HG03103 (cell line): ENCODE results near the gene STIP1.

Source experiments
- ATAC-seq: cut with Tn5 transposase; IDR thresholded peaks from one replicate; pipeline ENCODE4 v1.9.1; 2021; ENCODE audit warnings: low read depth; ENCODE audit not compliant: unreplicated experiment

STIP1 gene

DNA sequence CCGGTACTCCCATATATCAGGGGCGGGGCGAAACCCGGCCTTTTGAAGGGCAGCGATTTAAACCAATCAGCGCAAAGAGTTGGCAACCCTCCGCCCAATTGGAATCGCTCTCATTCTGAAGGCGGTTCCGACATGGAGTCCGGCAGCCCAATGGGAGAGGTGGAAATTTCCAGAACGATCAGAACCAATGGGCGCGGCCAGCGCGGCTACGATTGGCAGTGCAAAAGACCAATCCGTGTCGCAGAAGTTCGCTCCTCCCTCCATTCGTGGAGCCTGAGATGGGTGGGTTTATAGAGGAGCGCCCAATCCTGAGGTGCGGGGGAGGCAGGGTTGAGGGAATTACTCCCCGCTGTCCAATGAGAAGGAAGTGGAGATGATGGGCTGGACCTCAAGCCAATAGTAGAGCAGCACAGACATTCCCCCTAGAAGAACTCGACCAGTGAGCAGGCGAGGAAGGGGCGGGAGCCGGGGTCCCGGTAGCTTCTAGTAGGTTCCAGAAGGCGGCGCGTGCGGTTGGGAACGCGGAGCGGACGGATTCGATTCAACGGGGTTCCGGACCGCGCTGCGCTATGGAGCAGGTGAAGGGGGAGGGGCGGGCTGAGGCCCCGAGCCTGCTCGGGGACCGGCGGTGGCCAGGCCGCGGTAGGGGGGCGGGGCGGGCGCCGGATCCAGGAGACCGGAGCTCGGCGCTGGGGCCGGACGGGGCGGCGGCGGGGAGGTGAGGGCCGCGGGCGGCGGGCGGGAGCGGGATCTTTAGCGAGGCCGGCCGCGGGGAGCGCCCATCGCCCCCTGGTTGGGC, at the start of gene STIP1:
TSS of gene STIP1 (plus strand) at position 479 of the 799 bp plus-strand sequence. CDS start at position 570, 91 bp downstream.
- peak; percentile 75 for ATAC-seq

DNA sequence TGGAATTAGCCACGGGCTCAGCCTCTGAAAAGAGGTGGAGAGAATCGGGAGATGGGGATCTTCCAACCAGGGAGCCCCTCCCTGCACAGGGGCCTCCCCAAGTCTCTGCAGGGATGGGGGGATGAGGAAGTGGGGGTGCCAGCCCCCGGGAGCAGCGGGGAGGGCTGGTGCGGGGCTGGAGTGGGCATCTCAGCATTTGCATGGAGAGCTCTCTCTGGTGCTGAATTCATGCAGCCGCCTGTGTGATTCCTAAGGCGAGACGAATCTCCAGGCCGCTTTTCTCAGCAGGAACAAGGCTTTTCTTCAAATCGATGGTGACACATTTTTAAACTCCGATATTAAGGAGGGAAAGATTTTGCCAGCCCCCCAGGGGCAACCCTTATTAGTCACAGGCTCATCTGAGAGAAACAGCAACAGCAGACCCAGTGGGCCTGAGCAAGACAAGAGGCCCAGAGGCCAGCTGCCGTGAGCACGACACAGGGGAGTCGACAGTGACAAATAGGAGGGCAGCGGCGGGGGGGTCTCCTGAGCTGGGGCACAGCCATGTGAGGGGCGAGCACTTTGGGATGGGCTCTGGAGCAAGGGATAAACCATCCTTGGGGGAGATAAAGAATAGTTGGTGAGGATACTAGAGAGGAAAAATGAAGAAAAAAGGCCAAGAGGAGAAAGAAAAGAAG, 49.1 kb upstream of the STIP1 start:
- no peak for ATAC-seq

DNA sequence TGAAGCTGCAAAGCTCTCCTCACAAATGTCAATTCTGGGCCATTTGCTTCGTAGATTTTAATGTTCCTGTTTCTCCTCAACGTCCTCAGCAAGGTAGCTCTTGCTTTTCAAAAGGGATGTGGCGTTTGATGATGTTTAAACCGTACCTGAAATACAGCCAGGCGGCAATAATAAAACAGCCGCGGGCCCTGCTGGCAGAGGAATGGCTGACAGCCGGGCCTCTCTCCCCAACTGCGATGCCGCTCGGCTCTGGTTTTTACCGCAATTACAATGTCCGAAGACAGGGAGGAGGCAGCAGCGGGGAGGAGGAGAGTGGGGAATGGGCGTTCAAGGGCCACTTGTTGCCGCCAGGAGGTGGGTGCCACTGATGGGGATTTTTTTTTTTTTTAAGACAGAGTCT, 47.6 kb upstream of the STIP1 start:
- ATAC-seq: no peak

DNA sequence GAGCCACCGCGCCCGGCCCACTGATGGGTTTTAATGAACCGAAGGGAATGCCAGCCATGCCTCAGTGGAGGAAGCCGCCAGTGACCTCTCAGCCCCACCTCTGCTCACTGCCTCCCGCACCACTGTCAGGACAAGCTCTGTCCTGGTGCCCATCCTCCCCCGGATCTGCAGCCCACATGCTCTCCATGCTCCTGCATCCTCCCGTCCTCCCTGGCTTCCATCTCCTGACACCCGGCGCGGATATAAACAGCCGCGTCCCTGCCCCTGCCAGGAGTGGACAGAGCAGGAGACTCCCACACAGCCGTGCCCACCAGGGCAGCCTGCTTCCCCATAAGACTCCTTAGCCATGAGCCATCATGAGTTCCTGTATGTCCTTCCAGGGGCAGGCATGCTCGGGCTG, 46.9 kb upstream of the STIP1 start:
- no peak for ATAC-seq

DNA sequence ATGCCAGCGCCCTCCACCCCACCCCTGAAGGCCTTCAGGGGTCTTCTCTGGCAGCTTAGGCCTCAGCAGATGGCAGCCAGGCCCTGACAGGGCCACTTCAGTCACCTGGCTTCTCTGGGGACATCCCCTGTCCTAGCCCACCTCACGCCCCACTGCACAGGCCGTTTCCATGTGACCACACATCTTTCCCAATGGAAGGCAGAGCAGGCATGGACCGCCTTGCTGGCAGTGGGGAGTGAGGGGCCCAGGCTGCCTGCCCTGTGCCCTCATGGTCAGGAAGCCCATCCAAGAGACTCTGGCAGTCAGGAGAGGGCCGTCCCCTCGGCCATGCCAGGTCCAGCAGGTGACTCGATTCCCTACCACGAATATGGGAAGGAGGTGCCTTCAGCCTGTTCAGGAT, 45.9 kb upstream of the STIP1 start:
- ATAC-seq: no peak

DNA sequence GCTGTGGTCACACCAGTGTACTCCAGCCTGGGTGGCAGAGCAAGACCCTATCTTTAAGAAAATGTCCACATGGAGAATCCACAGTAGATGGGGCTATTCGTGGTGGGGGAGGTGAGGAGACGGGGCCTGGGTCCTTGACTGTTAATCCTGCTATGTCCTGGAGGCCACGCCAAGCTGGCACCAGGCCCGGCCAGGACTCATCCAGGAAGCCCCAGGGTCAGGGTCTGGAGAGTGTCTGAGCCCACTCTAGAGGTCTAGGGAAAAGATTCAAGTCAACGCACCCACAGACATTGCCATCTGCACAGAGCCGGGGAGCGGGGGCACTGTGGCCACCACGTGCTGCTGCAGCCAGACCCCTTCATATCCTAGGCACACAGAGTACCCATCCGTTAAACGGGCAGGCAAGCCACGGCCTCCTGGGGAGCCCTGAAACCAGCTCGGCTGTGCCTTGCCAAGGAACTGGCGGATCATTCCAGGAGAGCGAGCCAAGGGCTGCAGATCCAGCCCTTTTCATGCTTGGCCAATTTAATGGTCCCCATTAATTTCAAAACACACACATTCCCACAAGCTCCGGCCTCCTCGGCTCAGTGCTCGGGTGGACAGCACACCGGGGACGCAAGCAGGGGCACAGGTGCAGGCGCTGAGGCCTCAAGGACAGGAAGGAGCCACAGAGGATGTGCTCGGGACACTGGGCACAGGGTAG, 44.7 kb upstream of the STIP1 start:
- no peak for ATAC-seq

DNA sequence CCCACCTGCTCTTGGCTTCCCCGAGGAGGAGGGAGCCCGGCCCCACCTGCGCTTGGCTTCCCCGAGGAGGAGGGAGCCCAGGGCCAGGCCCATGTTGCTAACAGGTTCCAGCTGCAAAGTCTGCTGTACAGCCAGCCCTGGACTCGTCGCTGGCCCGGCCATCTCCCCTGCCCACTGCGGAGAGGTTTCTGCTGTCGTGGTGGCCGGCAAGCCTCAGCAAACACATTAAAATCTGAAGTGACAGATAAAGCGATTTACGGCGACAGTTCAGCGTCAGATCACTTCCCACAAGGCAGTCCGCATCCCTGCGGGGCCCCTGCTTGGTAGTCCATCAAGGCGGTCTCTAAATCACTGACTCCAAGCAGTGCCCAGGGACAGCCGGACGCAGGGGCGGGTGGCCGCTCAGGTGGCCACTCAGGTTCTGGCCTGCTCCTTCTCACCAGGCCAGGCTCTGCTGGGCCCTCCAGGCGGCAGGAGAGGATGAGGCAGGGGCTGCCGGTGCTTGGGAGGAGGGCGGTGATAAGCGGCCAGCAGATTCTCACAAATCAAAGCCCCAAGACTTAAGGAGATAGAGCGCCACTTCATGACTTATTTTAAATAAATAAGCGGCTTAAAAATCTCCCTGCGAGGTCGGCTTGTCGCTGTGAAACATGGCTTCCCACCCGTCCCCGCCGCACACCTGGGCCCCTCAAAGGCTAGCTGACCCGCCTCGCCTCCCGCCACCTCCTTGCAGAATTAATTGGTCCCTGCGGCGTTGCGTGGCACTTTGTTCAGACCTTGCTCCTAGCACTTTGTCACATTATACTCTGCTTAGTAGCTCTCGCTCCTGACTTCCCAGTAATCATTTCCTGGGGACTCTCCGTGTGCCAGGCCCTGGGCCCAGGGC, 41.1 kb upstream of the STIP1 start:
- ATAC-seq: no peak

DNA sequence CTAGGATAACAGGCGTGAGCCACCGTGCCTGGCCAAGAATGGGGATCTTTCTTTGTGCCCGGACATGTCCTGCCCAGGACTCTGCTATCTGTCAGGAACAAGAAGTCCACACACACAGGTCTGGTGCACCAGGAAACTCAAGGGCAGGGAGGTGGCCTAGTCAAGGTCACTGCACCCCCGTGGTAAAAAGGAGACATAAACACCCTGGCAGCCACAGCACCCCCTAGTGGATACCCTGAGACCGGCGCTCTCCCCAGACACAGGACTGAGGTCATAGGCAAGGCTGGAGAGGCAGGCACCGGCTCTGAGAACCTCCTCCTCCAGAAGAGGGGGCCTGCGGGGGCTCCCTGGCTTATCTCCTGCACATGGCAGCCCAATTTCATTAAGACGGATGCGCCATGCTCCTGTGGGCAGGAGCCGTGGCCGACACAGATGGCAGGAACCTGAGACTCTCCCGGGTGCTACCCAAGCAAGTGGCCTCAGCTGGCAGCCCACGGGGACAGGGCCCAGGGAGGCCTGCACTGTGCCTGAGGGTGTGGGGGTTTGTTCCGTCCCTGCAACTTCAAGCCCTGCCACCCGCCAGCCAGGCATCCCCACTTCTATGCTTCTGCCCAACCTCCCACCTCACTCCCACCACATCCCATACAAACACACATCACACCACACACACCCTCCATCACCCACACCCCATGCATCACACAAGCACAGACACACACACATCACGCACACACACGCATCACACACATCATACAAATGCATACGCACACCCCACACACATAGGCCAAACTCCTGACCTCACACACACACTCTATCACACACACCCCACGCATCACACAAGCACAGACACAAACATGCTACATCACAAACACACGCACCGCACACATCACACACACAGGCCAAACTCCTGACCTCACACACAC, 39.7 kb upstream of the STIP1 start:
- no peak for ATAC-seq

DNA sequence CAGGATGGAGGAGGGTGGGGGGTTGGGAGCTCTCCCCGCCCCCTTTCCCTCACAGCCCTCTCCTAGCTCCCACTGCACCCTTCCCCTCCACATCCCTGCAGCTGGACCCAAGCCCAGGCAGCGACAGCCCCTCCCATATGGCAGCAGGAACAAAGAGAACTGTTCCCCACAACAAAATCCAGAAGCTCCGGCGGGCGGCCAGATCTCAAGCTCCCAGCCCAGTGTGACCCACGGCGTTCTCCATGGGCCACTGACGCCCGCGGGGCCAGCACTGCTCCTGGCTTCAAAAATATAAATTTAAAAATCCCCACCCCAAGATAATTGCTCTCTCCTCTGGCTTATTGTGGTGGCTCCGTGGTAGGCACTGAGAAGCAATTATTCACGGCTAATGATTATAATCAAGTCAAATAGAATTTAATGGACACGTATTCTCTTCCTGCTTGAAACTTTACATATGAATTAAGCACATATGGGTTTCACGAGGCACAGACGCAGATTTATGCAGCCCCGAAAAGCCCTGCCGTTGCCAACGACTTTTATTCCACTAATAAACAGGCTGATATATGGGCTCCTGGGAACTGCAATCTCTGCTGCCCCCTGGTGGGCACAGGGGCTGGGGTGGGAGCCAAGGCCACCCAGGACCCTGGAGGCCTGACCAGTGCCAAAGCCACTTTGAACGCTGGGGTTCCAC, 37.6 kb upstream of the STIP1 start:
- ATAC-seq: no peak

DNA sequence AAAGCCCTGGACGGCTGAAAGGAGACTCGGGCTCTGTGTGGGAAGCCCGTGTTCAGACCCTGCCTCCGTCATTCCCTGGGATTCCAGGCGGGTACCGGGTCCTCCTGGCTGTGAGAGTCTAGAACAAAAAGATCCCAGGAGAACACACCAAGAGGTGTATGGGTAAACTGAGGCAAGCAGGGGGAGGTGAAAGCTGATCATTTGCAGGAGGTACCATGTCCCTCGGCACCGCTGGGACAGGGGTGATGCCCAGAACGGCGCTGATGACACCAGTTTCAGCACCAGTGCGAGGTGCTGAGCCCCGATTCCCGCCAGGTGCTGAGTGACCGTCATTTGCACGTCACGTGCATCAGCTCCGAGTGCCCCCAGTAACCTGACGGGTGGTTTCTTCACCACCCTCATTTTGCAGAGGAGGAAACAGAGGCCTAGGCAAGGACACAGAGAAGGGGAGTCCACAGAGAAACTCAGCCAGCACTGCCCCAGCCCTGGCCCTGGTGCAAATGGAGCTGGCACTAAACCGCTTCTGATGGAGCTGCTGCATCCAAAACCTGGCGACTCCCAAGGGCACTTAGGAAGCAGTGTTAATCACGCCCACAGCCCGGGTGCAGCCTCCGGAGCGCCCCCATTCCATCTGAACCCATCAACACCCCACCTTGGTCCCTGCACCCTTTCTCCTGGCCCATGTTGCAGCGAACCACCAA, 36.9 kb upstream of the STIP1 start:
- no peak for ATAC-seq

DNA sequence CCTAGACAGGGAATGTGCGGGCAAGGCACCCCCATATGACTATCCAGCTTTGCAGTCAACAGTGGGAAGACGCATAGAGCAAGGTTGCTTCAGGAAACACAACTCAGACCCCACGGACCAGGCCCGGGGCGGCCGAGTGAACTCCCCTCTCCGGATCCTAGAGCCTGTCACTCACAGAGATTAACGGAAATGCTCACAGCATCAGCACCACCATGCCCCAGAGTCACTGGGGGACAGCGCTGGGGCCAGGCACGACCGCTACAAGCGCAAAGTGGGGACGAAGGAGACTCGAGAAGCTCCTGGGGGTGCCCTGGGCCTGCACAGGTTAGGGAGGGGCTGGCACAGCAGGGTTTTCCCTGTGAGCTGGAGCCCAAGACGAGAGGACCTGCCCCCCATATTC, 35.9 kb upstream of the STIP1 start:
- ATAC-seq: no peak

DNA sequence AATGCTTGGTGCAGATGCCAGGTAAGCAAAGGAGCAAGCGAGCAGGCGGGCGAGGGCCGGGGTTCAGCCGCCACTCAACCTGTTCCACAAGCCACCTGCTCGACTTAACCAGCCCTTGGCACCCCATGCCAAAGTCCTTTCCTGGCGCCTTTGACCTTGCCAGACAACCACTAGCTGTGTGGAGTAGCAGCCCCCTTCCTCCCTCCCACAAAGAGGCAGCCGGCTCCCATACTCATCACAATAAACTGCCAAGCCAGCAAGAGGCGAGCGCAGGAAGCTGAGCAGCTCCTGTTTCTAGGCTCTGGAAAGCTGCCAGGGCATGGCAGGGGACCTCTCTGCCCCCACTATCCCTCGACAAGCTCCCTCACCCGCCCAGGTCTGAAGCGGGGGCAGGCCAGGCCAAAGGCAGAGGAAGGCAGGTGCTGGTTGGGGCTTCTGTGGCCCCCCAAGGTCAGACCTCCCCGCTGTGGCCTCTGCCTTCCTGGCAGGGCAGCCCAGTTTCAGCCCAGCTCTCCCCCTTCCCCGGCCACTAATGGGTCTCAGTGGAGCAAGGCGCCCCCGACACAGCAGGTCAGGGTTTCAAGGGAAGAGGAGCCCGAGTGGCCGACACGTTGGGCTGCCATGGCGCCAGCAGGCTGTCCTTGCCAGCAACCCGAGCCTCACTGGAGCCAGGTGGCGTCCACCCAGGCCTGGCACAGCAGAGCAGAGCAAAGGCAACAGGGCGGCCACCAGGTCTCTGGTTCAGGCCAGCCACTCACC, 35.3 kb upstream of the STIP1 start:
- no peak for ATAC-seq

DNA sequence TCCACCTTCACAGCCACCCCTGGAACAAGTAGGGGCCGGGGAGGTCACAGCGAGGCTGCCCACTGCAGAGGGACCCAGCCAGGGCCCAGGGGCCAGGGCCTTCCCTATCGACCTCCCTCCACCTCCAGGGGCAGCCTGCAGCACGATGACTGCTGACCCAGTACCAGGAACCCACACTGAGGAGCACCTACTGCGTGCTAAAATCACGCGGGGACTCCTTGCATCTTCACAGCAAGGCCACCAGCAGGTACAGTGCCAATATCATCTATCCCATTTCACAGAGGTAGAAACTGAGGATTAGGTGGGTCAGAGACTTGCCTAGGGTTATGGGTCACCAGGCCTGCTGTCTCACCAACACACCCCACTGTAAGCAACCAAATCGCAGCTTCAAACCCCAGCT, 34.6 kb upstream of the STIP1 start:
- ATAC-seq: no peak

DNA sequence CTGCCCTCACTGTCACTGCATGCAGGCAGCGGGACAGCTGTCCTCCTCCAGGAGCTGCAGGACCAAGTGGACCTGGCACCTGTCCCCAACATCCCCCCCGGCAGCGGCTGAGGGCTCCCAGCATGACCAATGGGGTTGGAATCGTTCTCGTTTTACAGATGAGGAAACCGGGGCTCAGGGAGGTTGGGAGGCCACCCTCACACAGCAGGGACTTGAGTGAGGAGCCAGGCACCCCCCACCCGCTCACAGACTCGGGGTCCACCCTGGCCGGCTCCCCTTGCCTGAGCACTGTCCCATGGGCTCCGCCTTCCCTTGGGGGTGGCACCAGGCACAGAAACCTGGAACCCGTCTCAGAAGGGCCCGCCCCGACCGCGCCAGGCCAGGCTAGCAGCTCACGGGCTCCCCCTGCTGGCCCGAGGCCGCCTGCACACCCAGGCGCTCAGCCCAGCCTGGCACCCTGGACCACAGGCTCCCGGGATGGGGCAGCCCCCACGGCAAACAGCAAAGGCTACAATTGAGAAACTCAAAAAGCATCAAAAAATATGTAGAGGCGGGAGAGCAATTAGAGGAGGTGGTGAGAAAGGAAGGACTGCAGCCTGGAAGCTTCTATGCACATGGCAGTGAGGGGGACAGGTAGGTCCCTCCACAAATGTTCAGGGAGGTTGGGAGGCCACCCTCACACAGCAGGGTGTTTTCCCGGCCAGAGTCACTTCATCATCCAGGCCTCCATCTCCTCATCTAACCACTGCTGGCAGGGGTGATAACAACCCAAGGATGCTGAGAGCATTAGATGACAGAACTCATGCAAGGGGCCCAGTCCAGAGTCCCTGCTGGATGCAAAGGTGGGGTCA, 32.9 kb upstream of the STIP1 start:
- no peak for ATAC-seq

DNA sequence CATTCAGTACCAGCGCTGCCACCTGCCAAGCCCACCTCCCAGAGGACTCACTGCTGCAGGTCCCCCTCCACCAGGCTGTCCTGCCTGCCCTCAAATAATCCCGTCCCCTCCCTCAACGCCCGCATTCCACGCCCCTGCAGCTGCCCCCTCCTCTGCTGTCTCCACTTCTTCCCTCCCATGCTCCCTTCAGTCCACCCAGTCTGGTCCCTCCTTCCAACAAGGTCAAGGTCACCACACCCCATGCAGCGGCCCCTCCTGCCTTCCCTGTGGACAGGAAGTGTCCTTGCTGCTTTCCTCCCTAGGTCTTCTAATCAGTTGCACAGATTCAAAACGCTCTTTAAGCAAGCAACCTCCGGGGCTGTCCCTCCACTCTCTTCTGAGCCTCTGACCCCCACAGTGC, 32.2 kb upstream of the STIP1 start:
- no peak for ATAC-seq

DNA sequence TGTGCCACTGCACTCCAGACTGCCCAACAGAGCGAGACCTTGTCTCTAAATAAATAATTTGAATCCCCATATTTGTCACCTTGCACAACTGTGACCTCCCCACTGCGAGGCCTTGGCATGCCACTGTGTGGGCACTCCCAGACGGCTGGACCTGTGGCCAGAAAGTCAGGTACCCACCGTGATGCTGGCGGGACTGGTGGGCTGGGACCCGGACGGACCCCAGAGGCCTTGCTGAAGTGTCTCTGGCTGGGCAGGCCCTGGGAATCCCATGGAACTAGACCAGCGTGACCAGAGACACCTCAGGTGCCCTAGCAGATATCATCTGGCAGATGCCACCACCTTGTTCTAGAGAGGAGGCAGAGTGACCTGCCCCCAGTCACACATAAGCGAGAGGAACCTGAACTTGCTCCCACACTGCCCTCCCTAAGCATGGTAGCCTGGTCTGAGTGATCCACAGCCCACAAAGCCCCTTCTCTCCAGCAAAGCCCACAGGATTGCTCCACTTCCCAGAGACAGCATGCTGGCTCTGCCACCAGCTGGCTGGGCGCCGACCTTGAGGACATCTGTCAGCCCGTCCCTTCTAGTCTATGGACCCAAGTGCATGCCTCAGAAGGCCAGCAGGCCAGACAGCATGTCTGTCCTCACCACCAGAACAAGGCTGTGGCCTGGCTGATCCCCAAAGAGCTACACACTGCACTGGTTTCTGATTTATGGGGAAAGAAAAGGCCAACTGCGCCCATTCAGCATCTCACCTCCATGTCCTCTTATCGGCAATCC, 29.5 kb upstream of the STIP1 start:
- ATAC-seq: no peak
